Fibroblast of lung (primary cell): ENCODE data around the gene RNF212. TPM values are rescaled to one million over a fixed set of nuclear protein-coding genes. Genes with fewer than 3 reads are reported as not detected.

Experiments used
- DNase-seq, 2 donors: peaks; one replicate each; pipeline versions ENCODE4 v3.0.0 to v3.0.0-alpha.2; 2010; ENCODE audit warnings: low read depth in 2 of 2
- H2AFZ ChIP-seq: 2 replicates; pipeline ENCODE4 v1.5.1; 2012; ENCODE audit warnings: low read length, control low read depth, inconsistent platforms
- H3K27ac ChIP-seq: 2 replicates; pipeline ENCODE4 v1.5.1; 2011; ENCODE audit warnings: low read length, control low read depth; ENCODE audit not compliant: insufficient read depth
- H3K27me3 ChIP-seq: 2 replicates; pipeline ENCODE4 v1.5.1; 2011; ENCODE audit warnings: mild to moderate bottlenecking, low read length; ENCODE audit not compliant: control insufficient read depth, insufficient read depth
- H3K36me3 ChIP-seq: 2 replicates; pipeline ENCODE4 v1.5.1; 2011; ENCODE audit warnings: low read length; ENCODE audit not compliant: control insufficient read depth, insufficient read depth
- H3K4me1 ChIP-seq: 2 replicates; pipeline ENCODE4 v1.5.1; 2011; ENCODE audit warnings: low read length; ENCODE audit not compliant: control insufficient read depth, insufficient read depth; ENCODE audit errors: extremely low read depth
- H3K4me2 ChIP-seq: 2 replicates; pipeline ENCODE4 v1.5.1; 2011; ENCODE audit warnings: low read length, control low read depth; ENCODE audit not compliant: insufficient read depth; ENCODE audit errors: extremely low read depth
- H3K4me3 ChIP-seq, 4 experiments: fragments of 200-600 bp in 1 of 4; sonication (generic) in 1 of 4; replicated peaks in 1 of 4; 2 replicates each; pipeline ENCODE4 v1.5.1; 2011 to 2016; ENCODE audit warnings: low read length in 4 of 4, low read depth in 3 of 4, mild to moderate bottlenecking in 3 of 4, control low read depth in 2 of 4, inconsistent platforms in 1 of 4, mixed read lengths in 1 of 4; ENCODE audit not compliant: insufficient read depth in 1 of 4; ENCODE audit errors: control extremely low read depth in 1 of 4
- H3K79me2 ChIP-seq: 2 replicates; pipeline ENCODE4 v1.5.1; 2012; ENCODE audit warnings: mild to moderate bottlenecking, low read length, inconsistent platforms; ENCODE audit not compliant: control insufficient read depth, insufficient read depth
- H3K9ac ChIP-seq: 2 replicates; pipeline ENCODE4 v1.5.1; 2011; ENCODE audit warnings: mild to moderate bottlenecking, low read length, control low read depth; ENCODE audit not compliant: insufficient read depth
- H3K9me3 ChIP-seq: 2 replicates; pipeline ENCODE4 v1.5.1; 2012; ENCODE audit warnings: low read depth, low read length; ENCODE audit not compliant: control insufficient read depth, insufficient read depth
- H4K20me1 ChIP-seq: 2 replicates; pipeline ENCODE4 v1.5.1; 2011; ENCODE audit warnings: low read length; ENCODE audit not compliant: control insufficient read depth, insufficient read depth; ENCODE audit errors: extremely low read depth
- EZH2 ChIP-seq: IDR thresholded peaks from 2 replicates; pipeline ENCODE4 v1.5.1; 2012; ENCODE audit warnings: low read length, control low read depth, mild to moderate bottlenecking; ENCODE audit errors: missing control alignments
- polyA plus RNA-seq, 2 donors: library from polyadenylated mRNA; depleted of rRNA in 1 of 2; stranded (reverse) in 1 of 2; unstranded in 1 of 2; fragments of >200 nt; gene quantifications; 2 replicates each; pipeline ENCODE4 v1.2.1, GENCODE V29; 2011 to 2012; ENCODE audit warnings: missing spikeins in 1 of 2
- total RNA-seq: library from RNA; depleted of rRNA; stranded (reverse); fragments of >200 nt; gene quantifications from 2 replicates; pipeline ENCODE4 v1.2.1, GENCODE V29; 2014
- TF ChIP-seq, protein P1 (sequence below), 2 donors: IDR thresholded peaks in 1 of 2; conservative IDR thresholded peaks in 1 of 2; 1 replicate in 1 of 2; 2 replicates in 1 of 2; pipeline ENCODE4 v1.5.1; 2011 to 2012; ENCODE audit warnings: low read length in 2 of 2, control low read depth in 1 of 2, inconsistent platforms in 1 of 2, low read depth in 1 of 2, mild to moderate bottlenecking in 1 of 2

The RNF212 gene
- total and polyA plus RNA-seq, 2 donors (not counting 1 experiment from before 2014, with no cell fraction given), result 0.66 to 1.6 TPM

DNA sequence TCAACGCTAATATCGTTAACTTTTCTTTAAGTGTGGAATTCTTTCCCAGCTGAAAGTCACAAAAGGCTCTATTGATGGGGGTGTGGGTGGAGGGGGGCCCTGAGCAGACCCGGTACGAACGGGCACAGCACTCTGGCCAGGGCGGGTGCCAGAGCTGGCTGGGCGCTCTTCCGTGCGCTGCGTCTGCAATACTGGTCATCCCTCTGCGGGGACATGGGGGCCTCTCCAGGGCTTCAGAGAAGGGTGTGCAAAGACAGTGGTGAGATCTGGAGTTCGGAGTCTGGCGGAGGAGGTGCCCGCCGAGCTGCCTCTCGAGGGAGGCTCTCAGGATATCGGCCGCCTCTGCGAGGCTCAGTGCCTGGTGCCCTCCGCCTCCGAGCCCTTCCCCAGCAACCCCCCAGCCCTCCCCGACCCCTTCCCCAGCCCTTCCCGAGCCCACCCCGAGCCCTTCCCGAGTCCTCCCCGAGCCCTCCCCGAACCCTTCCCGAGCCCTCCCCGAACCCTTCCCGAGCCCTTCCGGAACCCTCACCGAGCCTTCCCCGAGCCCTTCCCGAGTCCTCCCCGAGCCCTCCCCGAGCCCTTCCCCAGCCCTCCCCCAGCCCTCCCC is 67.7 kb downstream of the RNF212 start:
- DNase-seq, result no peak
- TF ChIP-seq EZH2, result no peak
- TF ChIP-seq, protein P1, sequence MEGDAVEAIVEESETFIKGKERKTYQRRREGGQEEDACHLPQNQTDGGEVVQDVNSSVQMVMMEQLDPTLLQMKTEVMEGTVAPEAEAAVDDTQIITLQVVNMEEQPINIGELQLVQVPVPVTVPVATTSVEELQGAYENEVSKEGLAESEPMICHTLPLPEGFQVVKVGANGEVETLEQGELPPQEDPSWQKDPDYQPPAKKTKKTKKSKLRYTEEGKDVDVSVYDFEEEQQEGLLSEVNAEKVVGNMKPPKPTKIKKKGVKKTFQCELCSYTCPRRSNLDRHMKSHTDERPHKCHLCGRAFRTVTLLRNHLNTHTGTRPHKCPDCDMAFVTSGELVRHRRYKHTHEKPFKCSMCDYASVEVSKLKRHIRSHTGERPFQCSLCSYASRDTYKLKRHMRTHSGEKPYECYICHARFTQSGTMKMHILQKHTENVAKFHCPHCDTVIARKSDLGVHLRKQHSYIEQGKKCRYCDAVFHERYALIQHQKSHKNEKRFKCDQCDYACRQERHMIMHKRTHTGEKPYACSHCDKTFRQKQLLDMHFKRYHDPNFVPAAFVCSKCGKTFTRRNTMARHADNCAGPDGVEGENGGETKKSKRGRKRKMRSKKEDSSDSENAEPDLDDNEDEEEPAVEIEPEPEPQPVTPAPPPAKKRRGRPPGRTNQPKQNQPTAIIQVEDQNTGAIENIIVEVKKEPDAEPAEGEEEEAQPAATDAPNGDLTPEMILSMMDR (conservative IDR thresholded peaks at IDR 0.05 in 1 of 2, IDR thresholded peaks at IDR 0.05 in 1 of 2; ENCODE audit: low read depth in 1 of 2, low read length in 2 of 2), result no peak
- no peaks in the 10 kb centered on the region for H3K9me3 ChIP-seq
- H4K20me1 ChIP-seq, result no peaks in the 10 kb centered on the region
- no peak overlapping the region for H3K9ac ChIP-seq
- H3K27me3 ChIP-seq, result no peaks in the 10 kb centered on the region
- H3K4me2 ChIP-seq, result no peak overlapping the region
- no peak overlapping the region for H3K4me3 ChIP-seq
- no peak overlapping the region for H2AFZ ChIP-seq
- H3K4me1 ChIP-seq, result peaks cover 22% of the 10 kb centered on the region
- H3K36me3 ChIP-seq, result no peaks in the 10 kb centered on the region
- no peaks in the 10 kb centered on the region for H3K79me2 ChIP-seq
- no peak overlapping the region for H3K27ac ChIP-seq

DNA sequence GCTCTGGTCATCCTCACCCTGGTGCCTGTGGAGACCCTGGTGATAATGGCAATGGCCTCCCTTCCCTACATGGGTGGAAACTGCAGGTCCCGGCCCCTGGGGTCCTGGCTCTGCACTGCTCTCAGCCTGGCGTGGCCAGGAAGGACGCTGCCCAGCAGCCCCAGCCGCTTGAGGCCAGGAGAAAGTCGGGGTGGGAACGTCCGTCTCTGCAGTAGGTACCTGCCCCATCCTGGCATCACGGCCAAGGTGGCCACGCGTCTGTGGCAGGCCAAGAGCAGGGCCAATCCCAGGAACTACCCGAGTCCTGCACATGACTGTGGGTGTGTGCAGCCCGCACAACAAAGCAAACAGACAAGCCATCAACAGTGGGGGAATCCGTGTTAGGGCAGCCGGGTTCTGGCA is 68.2 kb downstream of the RNF212 start:
- TF ChIP-seq EZH2, result no peak
- TF ChIP-seq, protein P1 (conservative IDR thresholded peaks at IDR 0.05 in 1 of 2, IDR thresholded peaks at IDR 0.05 in 1 of 2; ENCODE audit: low read depth in 1 of 2, low read length in 2 of 2), result no peak
- no peaks in the 10 kb centered on the region for H3K79me2 ChIP-seq
- DNase-seq, result no peak
- H3K4me3 ChIP-seq, result no peak overlapping the region
- no peaks in the 10 kb centered on the region for H3K9me3 ChIP-seq
- H2AFZ ChIP-seq, result no peak overlapping the region
- H3K4me1 ChIP-seq, result peaks cover 22% of the 10 kb centered on the region
- H3K4me2 ChIP-seq, result no peak overlapping the region
- H4K20me1 ChIP-seq, result no peaks in the 10 kb centered on the region
- no peaks in the 10 kb centered on the region for H3K36me3 ChIP-seq
- no peaks in the 10 kb centered on the region for H3K27me3 ChIP-seq
- H3K27ac ChIP-seq, result no peak overlapping the region
- no peak overlapping the region for H3K9ac ChIP-seq

DNA sequence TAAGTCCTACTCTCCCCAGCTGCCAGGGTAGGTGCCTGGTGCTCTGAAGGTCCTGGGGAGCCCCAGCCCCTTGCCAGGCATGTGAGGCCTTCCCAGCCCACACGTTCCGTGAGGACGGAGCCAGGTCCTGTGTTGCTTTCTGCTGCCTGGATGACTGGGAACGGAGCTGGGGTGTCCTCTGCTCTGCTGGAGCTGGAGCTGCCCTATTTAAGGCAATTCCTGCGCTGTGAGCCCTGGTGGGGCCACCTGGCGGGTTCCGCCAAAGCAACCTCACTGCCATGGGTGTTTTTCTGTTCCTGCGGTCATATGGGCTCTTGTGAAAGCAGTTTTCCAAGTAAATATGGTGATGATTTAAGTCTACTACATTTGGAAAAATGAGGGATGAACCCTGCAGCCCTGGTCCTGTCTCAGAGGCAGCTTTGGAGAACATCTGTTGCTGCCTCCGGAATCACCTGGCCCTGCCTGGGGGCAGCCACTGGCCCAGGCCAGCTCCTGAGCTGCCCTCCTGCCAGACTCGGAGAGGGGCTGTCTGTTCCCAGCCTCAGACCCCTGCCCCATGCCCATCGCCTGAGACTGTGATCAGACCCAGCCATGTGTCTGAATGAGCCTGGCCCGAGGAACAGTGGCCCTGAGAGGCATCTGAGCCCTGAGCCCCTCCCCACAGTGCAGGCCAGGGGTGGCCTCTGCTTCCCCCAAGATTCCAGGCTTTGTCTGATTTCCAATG is 68.7 kb downstream of the RNF212 start:
- no peaks in the 10 kb centered on the region for H4K20me1 ChIP-seq
- H3K4me3 ChIP-seq, result no peak overlapping the region
- H3K4me2 ChIP-seq, result peak overlapping the region; percentile 63
- peak overlapping the region; percentile 67 for H3K9ac ChIP-seq
- TF ChIP-seq, protein P1 (conservative IDR thresholded peaks at IDR 0.05 in 1 of 2, IDR thresholded peaks at IDR 0.05 in 1 of 2; ENCODE audit: low read depth in 1 of 2, low read length in 2 of 2), result no peak
- TF ChIP-seq EZH2, result no peak
- no peaks in the 10 kb centered on the region for H3K79me2 ChIP-seq
- H3K27me3 ChIP-seq, result no peaks in the 10 kb centered on the region
- H3K36me3 ChIP-seq, result no peaks in the 10 kb centered on the region
- no peaks in the 10 kb centered on the region for H3K9me3 ChIP-seq
- H3K27ac ChIP-seq, result peak overlapping the region; percentile 85
- no peak overlapping the region for H2AFZ ChIP-seq
- H3K4me1 ChIP-seq, result peaks cover 22% of the 10 kb centered on the region
- DNase-seq, result no peak
